ENCODE data around the gene MYOG. TPM values are rescaled to one million over a fixed set of nuclear protein-coding genes. Genes with fewer than 3 reads are reported as not detected.
A peak's percentile ranks its signal among the peaks of the same experiment; 100 is the strongest.

The MYOG gene
- total RNA-seq, 1 donor from 2014 or later = not detected

DNA sequence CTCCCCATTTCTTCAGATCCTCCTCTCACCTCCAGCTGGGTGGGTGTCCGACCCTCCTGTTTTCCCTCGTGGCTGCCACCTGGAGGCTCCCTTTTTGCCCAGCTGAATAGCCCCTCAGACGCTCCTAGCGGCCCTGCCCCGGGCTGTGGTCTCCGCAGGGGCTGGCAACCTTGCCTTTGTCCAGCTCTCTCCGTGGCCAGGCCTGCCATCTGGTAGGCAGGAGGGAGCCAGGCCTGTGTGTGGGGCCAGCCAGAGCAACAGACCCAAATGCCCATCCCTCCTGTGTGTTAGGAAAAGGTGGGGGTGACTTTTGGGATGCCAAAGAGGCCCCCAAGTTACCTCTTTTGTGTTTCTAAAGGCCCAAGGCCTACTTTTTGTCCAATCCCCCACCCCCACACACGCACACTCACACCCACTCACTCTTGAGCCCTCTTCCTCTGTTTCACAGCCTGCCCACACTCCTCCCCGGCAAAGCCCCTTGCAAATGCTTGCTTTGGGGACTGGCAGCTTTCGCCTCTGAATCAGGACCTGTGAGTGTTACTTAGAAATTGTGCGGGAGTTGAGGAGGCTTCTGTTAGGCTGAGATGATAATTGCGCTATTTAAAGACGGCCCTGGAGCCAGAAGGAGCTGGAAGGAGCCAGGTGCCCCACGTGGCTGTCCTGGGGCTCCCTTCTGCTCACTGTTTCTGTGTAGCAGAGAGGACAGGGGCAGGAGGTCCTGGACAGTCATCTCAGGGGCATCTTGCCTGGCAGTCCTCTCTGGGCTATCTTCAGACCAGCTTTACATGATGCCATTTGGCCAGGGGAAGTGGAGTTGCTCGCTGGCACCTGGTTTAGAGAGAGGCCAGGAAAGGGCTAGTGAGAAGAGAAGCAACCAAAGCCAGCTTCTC is 50.5 kb downstream of the MYOG start:
- FAIRE-seq (no peak), DNase-seq (ENCODE audit: low read depth) (no peak)
- Histone ChIP-seq H3K4me3 (ENCODE audit: low read depth, low read length) (no peak overlapping the region), H3K36me3 (ENCODE audit: control insufficient read depth, insufficient read depth, low read length) (no peaks in the 10 kb centered on the region), H3K27me3 (ENCODE audit: control insufficient read depth, insufficient read depth, low read length) (no peaks in the 10 kb centered on the region)
- TF ChIP-seq, protein P1, sequence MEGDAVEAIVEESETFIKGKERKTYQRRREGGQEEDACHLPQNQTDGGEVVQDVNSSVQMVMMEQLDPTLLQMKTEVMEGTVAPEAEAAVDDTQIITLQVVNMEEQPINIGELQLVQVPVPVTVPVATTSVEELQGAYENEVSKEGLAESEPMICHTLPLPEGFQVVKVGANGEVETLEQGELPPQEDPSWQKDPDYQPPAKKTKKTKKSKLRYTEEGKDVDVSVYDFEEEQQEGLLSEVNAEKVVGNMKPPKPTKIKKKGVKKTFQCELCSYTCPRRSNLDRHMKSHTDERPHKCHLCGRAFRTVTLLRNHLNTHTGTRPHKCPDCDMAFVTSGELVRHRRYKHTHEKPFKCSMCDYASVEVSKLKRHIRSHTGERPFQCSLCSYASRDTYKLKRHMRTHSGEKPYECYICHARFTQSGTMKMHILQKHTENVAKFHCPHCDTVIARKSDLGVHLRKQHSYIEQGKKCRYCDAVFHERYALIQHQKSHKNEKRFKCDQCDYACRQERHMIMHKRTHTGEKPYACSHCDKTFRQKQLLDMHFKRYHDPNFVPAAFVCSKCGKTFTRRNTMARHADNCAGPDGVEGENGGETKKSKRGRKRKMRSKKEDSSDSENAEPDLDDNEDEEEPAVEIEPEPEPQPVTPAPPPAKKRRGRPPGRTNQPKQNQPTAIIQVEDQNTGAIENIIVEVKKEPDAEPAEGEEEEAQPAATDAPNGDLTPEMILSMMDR (IDR thresholded peaks at IDR 0.05; ENCODE audit: insufficient read depth, low read length, severe bottlenecking) = no peak

GRCh38 chr1:203034422-203035110 is 51.2 kb downstream of the MYOG start:
- Histone ChIP-seq H3K4me3 (ENCODE audit: low read depth, low read length) (no peak overlapping the region), H3K36me3 (ENCODE audit: control insufficient read depth, insufficient read depth, low read length) (no peaks in the 10 kb centered on the region), H3K27me3 (ENCODE audit: control insufficient read depth, insufficient read depth, low read length) (no peaks in the 10 kb centered on the region)
- TF ChIP-seq, protein P1 (IDR thresholded peaks at IDR 0.05; ENCODE audit: insufficient read depth, low read length, severe bottlenecking) = no peak
- FAIRE-seq (no peak), DNase-seq (ENCODE audit: low read depth) (no peak)

DNA sequence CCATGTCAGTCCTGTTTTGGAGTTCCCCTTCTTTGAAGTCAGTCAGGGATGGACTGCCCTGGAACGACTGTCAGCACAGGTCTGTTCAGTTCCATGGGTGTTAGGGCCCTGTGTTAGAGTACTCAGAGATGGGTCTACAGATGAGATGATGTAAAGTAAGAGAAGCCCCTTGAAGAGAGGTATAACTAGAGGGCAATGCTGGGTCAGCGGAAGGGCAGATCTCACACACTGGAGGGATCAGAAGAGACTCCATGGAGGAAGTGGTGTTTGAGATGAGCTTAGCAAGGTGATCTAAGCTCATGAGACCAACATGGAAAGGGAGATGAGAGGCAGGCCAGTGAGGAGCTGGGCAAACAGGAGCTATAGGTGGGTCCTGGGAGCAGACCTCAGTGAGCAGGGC is 51.9 kb downstream of the MYOG start:
- DNase-seq (ENCODE audit: low read depth) = no peak
- H3K27me3 ChIP-seq (ENCODE audit: control insufficient read depth, insufficient read depth, low read length) = no peaks in the 10 kb centered on the region
- H3K36me3 ChIP-seq (ENCODE audit: control insufficient read depth, insufficient read depth, low read length) = no peaks in the 10 kb centered on the region
- TF ChIP-seq, protein P1 (IDR thresholded peaks at IDR 0.05; ENCODE audit: insufficient read depth, low read length, severe bottlenecking) = no peak
- FAIRE-seq = peak; percentile 62
- no peak overlapping the region for H3K4me3 ChIP-seq (ENCODE audit: low read depth, low read length)

- Histone ChIP-seq H3K4me3 (ENCODE audit: low read depth, low read length) (no peak overlapping the region), H3K27me3 (ENCODE audit: control insufficient read depth, insufficient read depth, low read length) (no peaks in the 10 kb centered on the region), H3K36me3 (ENCODE audit: control insufficient read depth, insufficient read depth, low read length) (no peaks in the 10 kb centered on the region)
- DNase-seq (ENCODE audit: low read depth) (no peak), FAIRE-seq (peak; percentile 32)
- TF ChIP-seq, protein P1 (IDR thresholded peaks at IDR 0.05; ENCODE audit: insufficient read depth, low read length, severe bottlenecking) = no peak
Observed at GRCh38 chr1:203033287-203033686, 52.5 kb downstream of the MYOG start.

Other genes with a start within 250 kb of the MYOG start
- 3.9 and 10.4 TPM in 2 replicates for gene RABIF, start 196.9 kb downstream of the MYOG start, total RNA-seq
- gene KLHL12, start 158.8 kb downstream of the MYOG start, total RNA-seq = 51.1 and 71.6 TPM in 2 replicates
- 178 and 212 TPM in 2 replicates for gene ADIPOR1, start 127.7 kb downstream of the MYOG start, total RNA-seq
- 101 and 112 TPM in 2 replicates for gene CYB5R1, start 118.8 kb downstream of the MYOG start, total RNA-seq
- gene TMEM183A, start 78.6 kb downstream of the MYOG start, total RNA-seq = 102 and 126 TPM in 2 replicates
- gene PPFIA4, start 59.5 kb downstream of the MYOG start, total RNA-seq = 4.2 and 9.2 TPM in 2 replicates
- under 0.01 TPM in 1 of 2 replicates, not detected in the other for gene ADORA1, start 41.7 kb upstream of the MYOG start, total RNA-seq
- gene MYBPH, start 89.8 kb upstream of the MYOG start, total RNA-seq = not detected in 2 replicates
- 0.79 and 1.7 TPM in 2 replicates for gene CHI3L1, start 100.7 kb upstream of the MYOG start, total RNA-seq
- under 0.01 TPM in 2 replicates for gene CHIT1, start 143.7 kb upstream of the MYOG start, total RNA-seq
- 12.9 and 25.9 TPM in 2 replicates for gene BTG2, start 219.5 kb upstream of the MYOG start, total RNA-seq